Stimulated activated CD4-positive, alpha-beta T cell treated with anti-CD3 and anti-CD28 coated beads, Interleukin-4, amount 100 ng/mL, for 4 hours (primary cell): ENCODE measurements around the gene PSG4.
"Not testable (repeated sequence)": the region's sequence is repeated elsewhere in the genome, so short reads cannot be mapped to it uniquely, and the experiment has no call there.

ENCODE experiments used
- DNase-seq, 2 experiments: peaks; one replicate each; pipeline ENCODE4 v3.0.0-alpha.2; 2020

Gene PSG4

GRCh38 chr19:43205471-43206105 is at the start of gene PSG4:
PSG4 (minus strand) TSS chr19:43205638; CDS start chr19:43205536, 102 bp downstream.
- DNase-seq, result not testable (repeated sequence)

- DNase-seq, result not testable (repeated sequence)
Observed at GRCh38 chr19:43251428-43251827, 46.0 kb upstream of the PSG4 start.

- DNase-seq, result not testable (repeated sequence)
Observed at GRCh38 chr19:43250296-43250695, 44.9 kb upstream of the PSG4 start.

GRCh38 chr19:43248635-43249002 is 43.2 kb upstream of the PSG4 start:
- DNase-seq, result not testable (repeated sequence)

- not testable (repeated sequence) for DNase-seq
Observed at GRCh38 chr19:43247243-43247880, 41.9 kb upstream of the PSG4 start.

GRCh38 chr19:43245848-43246247 is 40.4 kb upstream of the PSG4 start:
- DNase-seq, result not testable (repeated sequence)

- not testable (repeated sequence) for DNase-seq
Observed at GRCh38 chr19:43242211-43242610, 36.8 kb upstream of the PSG4 start.

GRCh38 chr19:43238213-43238612 is 32.8 kb upstream of the PSG4 start:
- not testable (repeated sequence) for DNase-seq

GRCh38 chr19:43235686-43236085 is 30.2 kb upstream of the PSG4 start:
- not testable (repeated sequence) for DNase-seq

- DNase-seq, result no peak
Observed at GRCh38 chr19:43229315-43229714, 23.9 kb upstream of the PSG4 start.

- DNase-seq, result not testable (repeated sequence)
Observed at GRCh38 chr19:43228730-43229129, 23.3 kb upstream of the PSG4 start.

- DNase-seq, result not testable (repeated sequence)
Observed at GRCh38 chr19:43226986-43227385, 21.5 kb upstream of the PSG4 start.

GRCh38 chr19:43224855-43225253 is 19.4 kb upstream of the PSG4 start:
- DNase-seq, result no peak

- not testable (repeated sequence) for DNase-seq
Observed at GRCh38 chr19:43224201-43224854, 18.9 kb upstream of the PSG4 start.

- not testable (repeated sequence) for DNase-seq
Observed at GRCh38 chr19:43221891-43222290, 16.5 kb upstream of the PSG4 start.

GRCh38 chr19:43219136-43219535 is 13.7 kb upstream of the PSG4 start:
- not testable (repeated sequence) for DNase-seq

- not testable (repeated sequence) for DNase-seq
Observed at GRCh38 chr19:43215881-43216280, 10.4 kb upstream of the PSG4 start.

- no peak for DNase-seq
Observed at GRCh38 chr19:43207991-43208390, 2.6 kb upstream of the PSG4 start.

- DNase-seq, result not testable (repeated sequence)
Observed at GRCh38 chr19:43207174-43207573, 1.7 kb upstream of the PSG4 start.

GRCh38 chr19:43203611-43204010 is 1.8 kb downstream of the PSG4 start:
- not testable (repeated sequence) for DNase-seq

- not testable (repeated sequence) for DNase-seq
Observed at GRCh38 chr19:43201891-43202290, 3.5 kb downstream of the PSG4 start.

GRCh38 chr19:43201337-43201801 is 4.1 kb downstream of the PSG4 start:
- DNase-seq, result not testable (repeated sequence)

- DNase-seq, result not testable (repeated sequence)
Observed at GRCh38 chr19:43198686-43199419, 6.6 kb downstream of the PSG4 start.
